ENCODE data around the gene MPHOSPH8. TPM values are rescaled to one million over a fixed set of nuclear protein-coding genes. Genes with fewer than 3 reads are reported as not detected.

The MPHOSPH8 gene
- total RNA-seq, 1 donor from 2014 or later = 19.2 TPM

GRCh38 chr13:19668778-19669177 lies 35.3 kb downstream of the MPHOSPH8 start:
- no peak overlapping the region for H3K27ac Mint-ChIP-seq (ENCODE audit: unreplicated experiment)
- peaks cover 3% of the 10 kb centered on the region for H3K4me1 Mint-ChIP-seq (ENCODE audit: unreplicated experiment)
- peaks cover 44% of the 10 kb centered on the region for H3K36me3 Mint-ChIP-seq (ENCODE audit: low read depth, unreplicated experiment)

GRCh38 chr13:19670147-19670546 lies 36.7 kb downstream of the MPHOSPH8 start:
- Mint-ChIP-seq H3K36me3 (ENCODE audit: low read depth, unreplicated experiment) (peaks cover 44% of the 10 kb centered on the region), H3K9me3 (ENCODE audit: unreplicated experiment) (no peaks in the 10 kb centered on the region), H3K27ac (ENCODE audit: unreplicated experiment) (no peak overlapping the region), H3K4me3 (ENCODE audit: unreplicated experiment) (peak overlapping the region; percentile 33), H3K27me3 (ENCODE audit: unreplicated experiment) (peaks cover 2% of the 10 kb centered on the region), H3K4me1 (ENCODE audit: unreplicated experiment) (peaks cover 4% of the 10 kb centered on the region)
- no peak for TF ChIP-seq CTCF (IDR thresholded peaks at IDR 0.05; ENCODE audit: unreplicated experiment)
- DNase-seq (ENCODE audit: low spot score) = no peak

More at GRCh38 chr13:19668778-19669177, 35.3 kb downstream of the MPHOSPH8 start:
- no peaks in the 10 kb centered on the region for H3K9me3 Mint-ChIP-seq (ENCODE audit: unreplicated experiment)
- DNase-seq (ENCODE audit: low spot score) = no peak
- TF ChIP-seq CTCF (IDR thresholded peaks at IDR 0.05; ENCODE audit: unreplicated experiment) = no peak
- peaks cover 7% of the 10 kb centered on the region for H3K27me3 Mint-ChIP-seq (ENCODE audit: unreplicated experiment)
- H3K4me3 Mint-ChIP-seq (ENCODE audit: unreplicated experiment) = no peak overlapping the region

- Mint-ChIP-seq H3K27ac (ENCODE audit: unreplicated experiment) (no peak overlapping the region), H3K4me1 (ENCODE audit: unreplicated experiment) (peaks cover 11% of the 10 kb centered on the region), H3K36me3 (ENCODE audit: low read depth, unreplicated experiment) (peaks cover 36% of the 10 kb centered on the region), H3K9me3 (ENCODE audit: unreplicated experiment) (no peaks in the 10 kb centered on the region), H3K4me3 (ENCODE audit: unreplicated experiment) (no peak overlapping the region), H3K27me3 (ENCODE audit: unreplicated experiment) (peaks cover 3% of the 10 kb centered on the region)
- TF ChIP-seq CTCF (IDR thresholded peaks at IDR 0.05; ENCODE audit: unreplicated experiment) = no peak
- DNase-seq (ENCODE audit: low spot score) = no peak
Observed at GRCh38 chr13:19672990-19673389, 39.5 kb downstream of the MPHOSPH8 start.

GRCh38 chr13:19673473-19674430 lies 40.3 kb downstream of the MPHOSPH8 start:
- TF ChIP-seq CTCF (IDR thresholded peaks at IDR 0.05; ENCODE audit: unreplicated experiment) = no peak
- Mint-ChIP-seq H3K36me3 (ENCODE audit: low read depth, unreplicated experiment) (peaks cover 40% of the 10 kb centered on the region), H3K27ac (ENCODE audit: unreplicated experiment) (peak overlapping the region; percentile 15), H3K4me3 (ENCODE audit: unreplicated experiment) (no peak overlapping the region), H3K9me3 (ENCODE audit: unreplicated experiment) (no peaks in the 10 kb centered on the region), H3K27me3 (ENCODE audit: unreplicated experiment) (peaks cover 3% of the 10 kb centered on the region), H3K4me1 (ENCODE audit: unreplicated experiment) (peaks cover 13% of the 10 kb centered on the region)
- no peak for DNase-seq (ENCODE audit: low spot score)

GRCh38 chr13:19674898-19675297 lies 41.4 kb downstream of the MPHOSPH8 start:
- H3K4me3 Mint-ChIP-seq (ENCODE audit: unreplicated experiment) = no peak overlapping the region
- peaks cover 1% of the 10 kb centered on the region for H3K27me3 Mint-ChIP-seq (ENCODE audit: unreplicated experiment)
- no peak for DNase-seq (ENCODE audit: low spot score)
- peaks cover 36% of the 10 kb centered on the region for H3K36me3 Mint-ChIP-seq (ENCODE audit: low read depth, unreplicated experiment)
- no peak overlapping the region for H3K27ac Mint-ChIP-seq (ENCODE audit: unreplicated experiment)
- no peak for TF ChIP-seq CTCF (IDR thresholded peaks at IDR 0.05; ENCODE audit: unreplicated experiment)
- peaks cover 13% of the 10 kb centered on the region for H3K4me1 Mint-ChIP-seq (ENCODE audit: unreplicated experiment)
- no peaks in the 10 kb centered on the region for H3K9me3 Mint-ChIP-seq (ENCODE audit: unreplicated experiment)

All from endothelial cell (in vitro differentiated cells).